Lower leg skin (tissue), 3 donors: ENCODE measurements around the gene GPR34.

Source experiments
- CTCF ChIP-seq, 3 donors: fragments of 450-650 bp; IDR thresholded peaks; one replicate each; pipeline ENCODE4 v1.5.1; 2016; ENCODE audit warnings: antibody characterized with exemption in 3 of 3, mild to moderate bottlenecking in 3 of 3, moderate library complexity in 2 of 3
- POLR2A ChIP-seq, 2 donors: fragments of 450-650 bp; IDR thresholded peaks; one replicate each; pipeline ENCODE4 v1.6.1; 2016 to 2017; ENCODE audit warnings: antibody characterized with exemption in 2 of 2, mild to moderate bottlenecking in 1 of 2, moderate library complexity in 1 of 2

GRCh38 chrX:41684138-41684537 lies 4.6 kb upstream of the GPR34 start:
- TF ChIP-seq POLR2A (IDR thresholded peaks at IDR 0.05) (no peak), CTCF (IDR thresholded peaks at IDR 0.05) (no peak)
